ENCODE results near the gene TACC2. TPM values are rescaled to one million over a fixed set of nuclear protein-coding genes. Genes with fewer than 3 reads are reported as not detected.

The TACC2 gene
- total and polyA plus RNA-seq, 9 of the 15 experiments (the other 6 are each of a cell fraction or from before 2014, with no cell fraction given), result under 0.01 to 0.35 (median 0.03) TPM; not detected in 6

- TF ChIP-seq NRF1 (conservative IDR thresholded peaks at IDR 0.05 in 1 of 2, IDR thresholded peaks at IDR 0.05 in 1 of 2), result peak; percentile 64 to 70
- TF ChIP-seq ZNF717 (CRISPR knock-in tag; IDR thresholded peaks at IDR 0.05), result no peak
- no peak for TF ChIP-seq PHF21A (IDR thresholded peaks at IDR 0.05; ENCODE audit: borderline replicate concordance, low read depth)
- TF ChIP-seq ZNF395 (CRISPR knock-in tag; IDR thresholded peaks at IDR 0.05), result no peak
- TF ChIP-seq PRDM10 (IDR thresholded peaks at IDR 0.05; ENCODE audit: partially characterized antibody), result no peak
- TF ChIP-seq SOX6 (IDR thresholded peaks at IDR 0.05), result peak; percentile 87
- 0 out of 2 replicates have a peak, but pooled peaks have one; percentile 51 for TF ChIP-seq ADNP (tag; IDR thresholded peaks at IDR 0.05)
- no peak for TF ChIP-seq TCF7 (IDR thresholded peaks at IDR 0.05; ENCODE audit: borderline replicate concordance)
- TF ChIP-seq CREM (IDR thresholded peaks at IDR 0.05; ENCODE audit: low read depth), result peak; percentile 48; the same call in 1 of the 2 replicates
- TF ChIP-seq FOXJ2 (tag; IDR thresholded peaks at IDR 0.05), result peak; percentile 96
- TF ChIP-seq CEBPB (tag; IDR thresholded peaks at IDR 0.05), result no peak
- TF ChIP-seq SMARCE1 (IDR thresholded peaks at IDR 0.05), result peak; percentile 88
- peak; percentile 53 for TF ChIP-seq NCOR1 (IDR thresholded peaks at IDR 0.05)
- peak; percentile 76 for TF ChIP-seq PKNOX1 (IDR thresholded peaks at IDR 0.05)
- 0 out of 2 replicates have a peak, but pooled peaks have one; percentile 37 for TF ChIP-seq ZNF589 (CRISPR knock-in tag; IDR thresholded peaks at IDR 0.05; ENCODE audit: low read depth)
- TF ChIP-seq NR2C2 (CRISPR knock-in tag; IDR thresholded peaks at IDR 0.05), result no peak
- peak; percentile 85 for TF ChIP-seq NR2C2 (tag; IDR thresholded peaks at IDR 0.05)
- 0 out of 2 replicates have a peak, but pooled peaks have one; percentile 12 for TF ChIP-seq ZFX (CRISPR knock-in tag; IDR thresholded peaks at IDR 0.05)
- peak; percentile 71; the same call in 1 of the 2 replicates for TF ChIP-seq BCOR (IDR thresholded peaks at IDR 0.05)
- TF ChIP-seq ETS2 (tag; IDR thresholded peaks at IDR 0.05; ENCODE audit: borderline replicate concordance, poor library complexity, severe bottlenecking), result no peak
- TF ChIP-seq CBFA2T3 (IDR thresholded peaks at IDR 0.05), result 0 out of 2 replicates have a peak, but pooled peaks have one; percentile 13
- peak; percentile 43; the same call in 1 of the 2 replicates for TF ChIP-seq NR2C1 (IDR thresholded peaks at IDR 0.05)
- TF ChIP-seq NR2C1 (tag; IDR thresholded peaks at IDR 0.05), result peak; percentile 55
Observed at GRCh38 chr10:122062831-122063674, 74.1 kb downstream of the TACC2 start (continued).
